GM13976 (cell line): Measurements from ENCODE around the gene BCL11B.

ENCODE experiments used
- DNase-seq: peaks from one replicate; pipeline ENCODE4 v3.0.0; 2012; ENCODE audit warnings: low spot score
- in situ Hi-C: fragments of 300-500 bp; cut with MboI; formaldehyde crosslinking; loops from one replicate; pipeline ENCODE4 v1.12.0; 2022; ENCODE audit warnings: low sequenced_read_pairs, mixed read lengths, inconsistent platforms; ENCODE audit not compliant: unreplicated experiment
- TF ChIP-seq, protein P1 (sequence below): IDR thresholded peaks from 2 replicates; pipeline ENCODE4 v1.5.1; 2012; ENCODE audit warnings: borderline replicate concordance, mild to moderate bottlenecking; ENCODE audit not compliant: insufficient read depth; ENCODE audit errors: extremely low read depth, missing control alignments, control extremely low read depth

BCL11B gene

DNA sequence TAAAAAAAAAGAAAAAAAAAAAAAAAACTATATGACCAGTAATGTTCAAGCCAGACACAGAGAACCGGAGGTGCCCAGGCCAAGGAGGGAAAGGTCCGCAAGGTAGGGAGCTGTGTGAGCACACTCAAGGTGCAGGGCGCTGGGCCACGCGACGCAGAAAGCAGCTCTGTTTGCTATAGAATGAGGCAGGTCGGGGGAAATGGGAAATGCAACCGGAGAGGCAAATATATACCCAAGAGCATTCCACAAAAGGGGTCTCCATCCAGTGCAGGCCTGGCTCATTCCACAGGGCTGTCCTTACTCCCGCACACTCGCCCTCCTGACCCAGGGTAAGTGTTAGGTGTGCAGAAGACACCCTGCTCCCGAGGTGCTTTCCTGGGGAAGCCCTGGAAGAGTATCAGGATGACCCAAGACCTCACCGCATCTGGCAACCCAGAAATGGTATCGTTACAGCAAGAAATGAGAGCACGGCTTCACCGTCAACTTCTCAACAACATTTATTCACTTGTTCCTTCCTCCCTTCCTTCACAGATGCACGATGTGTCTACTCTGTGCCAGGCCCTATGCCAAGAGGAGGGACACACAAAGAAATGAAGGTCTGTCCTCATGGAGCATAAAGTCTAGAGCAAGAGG lies 86.4 kb downstream of the BCL11B start:
- no peak for DNase-seq
- TF ChIP-seq, protein P1, sequence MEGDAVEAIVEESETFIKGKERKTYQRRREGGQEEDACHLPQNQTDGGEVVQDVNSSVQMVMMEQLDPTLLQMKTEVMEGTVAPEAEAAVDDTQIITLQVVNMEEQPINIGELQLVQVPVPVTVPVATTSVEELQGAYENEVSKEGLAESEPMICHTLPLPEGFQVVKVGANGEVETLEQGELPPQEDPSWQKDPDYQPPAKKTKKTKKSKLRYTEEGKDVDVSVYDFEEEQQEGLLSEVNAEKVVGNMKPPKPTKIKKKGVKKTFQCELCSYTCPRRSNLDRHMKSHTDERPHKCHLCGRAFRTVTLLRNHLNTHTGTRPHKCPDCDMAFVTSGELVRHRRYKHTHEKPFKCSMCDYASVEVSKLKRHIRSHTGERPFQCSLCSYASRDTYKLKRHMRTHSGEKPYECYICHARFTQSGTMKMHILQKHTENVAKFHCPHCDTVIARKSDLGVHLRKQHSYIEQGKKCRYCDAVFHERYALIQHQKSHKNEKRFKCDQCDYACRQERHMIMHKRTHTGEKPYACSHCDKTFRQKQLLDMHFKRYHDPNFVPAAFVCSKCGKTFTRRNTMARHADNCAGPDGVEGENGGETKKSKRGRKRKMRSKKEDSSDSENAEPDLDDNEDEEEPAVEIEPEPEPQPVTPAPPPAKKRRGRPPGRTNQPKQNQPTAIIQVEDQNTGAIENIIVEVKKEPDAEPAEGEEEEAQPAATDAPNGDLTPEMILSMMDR: no peak
- in situ Hi-C loops: no loop called here

DNA sequence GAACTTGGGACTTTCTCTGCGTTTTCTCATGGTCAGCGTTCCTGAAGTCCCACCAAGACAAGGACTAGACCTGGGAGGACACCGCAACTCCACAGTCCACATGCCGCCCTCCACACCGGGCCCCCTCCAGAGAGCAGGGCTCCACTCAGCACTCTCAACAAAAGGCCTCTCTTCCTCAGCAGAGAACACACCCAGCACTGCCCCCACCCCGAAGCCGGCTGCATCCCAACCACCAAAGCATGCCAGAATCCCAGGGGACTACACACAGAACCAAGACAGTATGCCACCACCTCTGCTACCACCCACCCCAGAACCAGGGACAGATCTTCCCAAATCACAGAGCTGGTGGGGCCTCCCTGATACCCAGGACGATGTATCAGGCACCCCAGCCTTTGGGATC lies 88.3 kb downstream of the BCL11B start:
- TF ChIP-seq, protein P1: no peak
- DNase-seq: no peak
- in situ Hi-C loops: no loop called here

DNA sequence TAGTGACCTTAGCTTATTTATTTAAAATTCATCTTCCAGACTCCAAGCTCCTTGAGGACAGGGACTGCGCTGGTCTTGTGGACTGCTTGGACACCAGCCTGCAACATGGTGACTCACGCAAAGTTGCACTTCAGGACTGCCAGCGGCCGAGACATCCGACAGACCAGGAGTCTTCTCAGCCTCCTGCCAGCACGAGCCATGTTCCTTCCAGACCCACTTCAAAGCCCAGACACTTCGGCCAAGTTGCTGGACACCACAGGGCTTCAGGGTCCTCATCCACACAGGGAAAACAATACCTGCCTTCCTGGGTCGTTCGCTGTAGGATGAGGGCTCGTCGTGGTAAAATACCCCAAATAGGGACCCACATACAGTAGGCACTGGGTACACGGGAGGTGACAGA lies 88.7 kb downstream of the BCL11B start:
- in situ Hi-C loops: no loop called here
- DNase-seq: no peak
- TF ChIP-seq, protein P1: no peak

DNA sequence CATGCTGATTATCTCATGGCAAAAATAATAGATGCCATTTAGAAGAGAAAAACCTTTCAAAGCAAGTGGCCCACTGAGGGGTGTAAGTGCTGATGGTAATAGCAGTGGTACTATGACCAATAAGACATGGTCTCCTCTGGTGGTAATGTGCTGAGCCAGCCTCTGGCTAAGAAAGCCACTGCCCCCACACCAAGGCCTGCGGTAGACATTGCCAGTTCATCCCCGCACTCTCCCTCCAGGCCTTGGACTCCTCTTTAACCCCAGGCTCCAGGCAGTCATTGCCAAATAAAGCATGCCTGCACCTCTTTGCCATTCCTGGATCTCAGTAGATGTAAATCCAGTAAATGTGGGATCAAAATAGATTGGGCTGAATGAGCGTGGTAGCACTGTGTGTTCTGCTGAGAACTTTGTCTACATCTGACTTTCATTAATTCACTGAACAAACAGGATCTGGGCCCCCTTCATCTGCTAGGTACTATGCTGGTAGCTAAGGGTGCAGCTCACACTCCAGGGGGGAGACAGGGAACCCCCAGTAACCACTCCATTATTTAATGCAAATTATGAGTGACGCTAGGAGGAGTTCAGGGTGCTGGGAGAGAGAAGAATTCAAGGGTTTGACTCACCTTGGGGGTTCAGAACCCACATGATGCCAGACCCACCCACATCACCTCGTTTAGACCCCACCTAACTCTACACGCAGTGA lies 89.3 kb downstream of the BCL11B start:
- in situ Hi-C loops: no loop called here
- no peak for DNase-seq
- TF ChIP-seq, protein P1: no peak

DNA sequence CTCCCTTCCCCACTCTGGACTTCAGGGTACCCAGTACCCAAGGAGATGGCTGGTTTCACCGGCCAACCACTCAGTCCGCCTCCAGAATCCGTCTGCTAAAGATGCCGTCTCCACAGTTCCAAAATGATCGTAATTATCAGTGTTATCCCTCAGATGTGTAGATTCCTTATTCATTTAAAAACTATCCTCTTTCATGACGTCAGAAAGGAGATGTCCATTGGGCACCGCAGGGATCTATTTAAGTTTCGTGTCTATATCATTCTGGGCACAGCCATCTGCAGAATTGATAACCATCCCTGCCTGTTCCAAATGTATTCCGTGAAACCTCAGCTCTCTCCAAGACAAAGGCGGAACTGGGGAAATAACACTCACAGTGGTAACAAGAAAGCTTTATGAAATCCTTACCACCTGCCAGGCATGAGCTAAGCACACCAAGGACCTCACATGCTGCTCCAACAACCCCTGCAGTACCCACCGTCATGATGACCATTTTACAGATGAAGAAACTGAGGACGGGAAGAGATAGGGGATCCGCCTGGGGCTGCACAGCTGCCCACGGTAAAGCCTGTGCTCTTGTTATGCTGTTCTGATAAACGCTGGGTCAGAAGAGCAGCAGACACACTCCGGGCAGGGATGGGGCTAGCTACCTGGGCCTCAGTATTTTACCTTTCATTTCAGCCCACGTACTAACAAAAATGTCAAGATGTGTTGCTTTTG lies 90.0 kb downstream of the BCL11B start:
- in situ Hi-C loops: no loop called here
- DNase-seq: no peak
- TF ChIP-seq, protein P1: no peak

DNA sequence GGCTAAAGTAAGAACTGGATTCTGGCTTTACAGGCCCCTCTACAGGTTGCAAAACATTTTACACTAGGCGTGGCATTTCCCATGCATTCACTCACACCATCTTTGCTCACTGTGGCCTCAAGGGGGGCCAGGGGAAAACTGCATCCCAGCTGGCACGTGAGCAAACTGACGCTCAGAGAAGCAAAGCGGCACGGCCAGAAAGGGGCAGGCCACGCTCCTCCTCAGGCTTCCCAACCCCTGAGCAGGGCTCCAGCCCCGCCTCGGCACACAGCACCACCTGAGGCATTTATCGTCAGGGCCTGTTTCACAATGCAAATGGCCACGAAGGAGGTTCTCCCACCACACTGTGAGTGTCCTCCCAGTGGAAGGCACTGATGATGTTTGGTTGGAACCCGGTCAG lies 90.8 kb downstream of the BCL11B start:
- TF ChIP-seq, protein P1: no peak
- DNase-seq: no peak
- in situ Hi-C loops: no loop called here
